Measurements from ENCODE around the gene BRD7. TPM values are rescaled to one million over a fixed set of nuclear protein-coding genes. Genes with fewer than 3 reads are reported as not detected.

BRD7 gene
- total RNA-seq, 4 donors from 2014 or later: 41.4 to 56.0 (median 46.8) TPM

GRCh38 chr16:50313596-50314478 is 55.0 kb downstream of the BRD7 start:
- intact Hi-C loops (cut with DNase I): loop anchor here (10.0 kb wide), 1 partner anchor 59 kb away; no protein-coding TSS in a partner anchor
- no peaks in the 10 kb centered on the region for H3K4me1 ChIP-seq
- peak; percentile 27 to 31 for DNase-seq
- 87% methylated on average over 26 to 31 of the region's 31 CpGs for WGBS, 2 donors
- TF ChIP-seq CTCF (IDR thresholded peaks at IDR 0.05) (no peak), POLR2A (IDR thresholded peaks at IDR 0.05) (no peak)
- H3K27ac ChIP-seq: peak overlapping the region in 1 of 3 donors; percentile 28
- no peak overlapping the region for H3K4me3 ChIP-seq (replicated peaks in 1 of 3)
- no peaks in the 10 kb centered on the region for H3K9me3 ChIP-seq
- no peaks in the 10 kb centered on the region for H3K27me3 ChIP-seq
- H3K36me3 ChIP-seq: peaks cover 6 to 36% of the 10 kb centered on the region in 2 donors

- H3K9me3 ChIP-seq: no peaks in the 10 kb centered on the region
- 76 to 82% methylated on average over 19 to 22 of the region's 22 CpGs for WGBS, 2 donors
- no peak overlapping the region for H3K4me3 ChIP-seq (replicated peaks in 1 of 3)
- peaks cover 6 to 31% of the 10 kb centered on the region in 2 donors for H3K36me3 ChIP-seq
- H3K4me1 ChIP-seq: no peaks in the 10 kb centered on the region
- H3K27me3 ChIP-seq: no peaks in the 10 kb centered on the region
- intact Hi-C loops (cut with DNase I): loop anchor here (10.0 kb wide), 1 partner anchor 57 kb away; no protein-coding TSS in a partner anchor
- H3K27ac ChIP-seq: no peak overlapping the region
- TF ChIP-seq POLR2A (IDR thresholded peaks at IDR 0.05) (no peak), CTCF (IDR thresholded peaks at IDR 0.05) (no peak)
- no peak for DNase-seq
These were observed 56.8 kb downstream of the BRD7 start for GRCh38 chr16:50311891-50312501.

- no peak for DNase-seq
- no peaks in the 10 kb centered on the region for H3K27me3 ChIP-seq
- TF ChIP-seq CTCF (IDR thresholded peaks at IDR 0.05) (no peak), POLR2A (IDR thresholded peaks at IDR 0.05) (no peak)
- 81 to 92% methylated on average over 3 to 4 of the region's 4 CpGs for WGBS, 2 donors
- no peak overlapping the region for H3K27ac ChIP-seq
- no peak overlapping the region for H3K4me3 ChIP-seq (replicated peaks in 1 of 3)
- no peaks in the 10 kb centered on the region for H3K9me3 ChIP-seq
- intact Hi-C loops (cut with DNase I): loop anchor here (10.0 kb wide), 1 partner anchor 56 kb away; no protein-coding TSS in a partner anchor
- peaks cover 0 to 22% of the 10 kb centered on the region in 2 donors for H3K36me3 ChIP-seq
- no peaks in the 10 kb centered on the region for H3K4me1 ChIP-seq
These were observed 57.7 kb downstream of the BRD7 start for GRCh38 chr16:50311134-50311528.

- H3K27ac ChIP-seq: no peak overlapping the region
- 80 to 88% methylated on average over 12 of the region's 18 CpGs for WGBS, 2 donors
- no peaks in the 10 kb centered on the region for H3K27me3 ChIP-seq
- intact Hi-C loops (cut with DNase I): loop anchor here (10.0 kb wide), 1 partner anchor 56 kb away; no protein-coding TSS in a partner anchor
- DNase-seq: no peak
- H3K4me3 ChIP-seq (replicated peaks in 1 of 3): no peak overlapping the region
- no peaks in the 10 kb centered on the region for H3K4me1 ChIP-seq
- TF ChIP-seq POLR2A (IDR thresholded peaks at IDR 0.05): no peak
- no peak for TF ChIP-seq CTCF (IDR thresholded peaks at IDR 0.05)
- peaks cover 0 to 16% of the 10 kb centered on the region in 2 donors for H3K36me3 ChIP-seq
- no peaks in the 10 kb centered on the region for H3K9me3 ChIP-seq
These were observed 58.3 kb downstream of the BRD7 start for GRCh38 chr16:50310308-50311133.
